ENCODE data around the gene TPCN2. TPM values are rescaled to one million over a fixed set of nuclear protein-coding genes. Genes with fewer than 3 reads are reported as not detected.

TPCN2 gene
- total RNA-seq, 1 donor from 2014 or later = 9.5 TPM

- FAIRE-seq (no peak), DNase-seq (ENCODE audit: low read depth) (peak; percentile 89)
- H3K4me1 ChIP-seq (ENCODE audit: insufficient read depth, low read length) = peaks cover 32% of the 10 kb centered on the region
These were observed 8.0 kb upstream of the TPCN2 start for GRCh38 chr11:69040581-69041260.

DNA sequence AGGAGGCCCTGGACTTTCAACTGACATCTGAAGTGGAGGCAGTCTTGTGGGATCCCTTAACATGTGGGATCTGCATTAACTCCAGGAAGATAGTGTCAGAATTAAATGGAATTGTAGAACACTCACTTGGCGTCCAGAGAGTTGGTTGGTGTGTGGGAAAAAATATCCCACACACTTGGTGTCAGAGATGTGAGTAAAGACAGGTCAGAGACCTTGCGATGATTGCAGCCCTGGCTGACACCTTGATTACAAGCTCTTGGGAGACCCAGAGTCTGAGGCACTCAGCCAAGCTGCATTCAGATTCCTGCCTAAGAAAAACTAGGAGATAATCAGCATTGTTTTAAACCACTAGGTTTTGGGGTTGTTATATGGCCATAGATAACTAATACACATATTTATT lies 7.2 kb upstream of the TPCN2 start:
- Mint-ChIP-seq H3K36me3 (ENCODE audit: low read depth, unreplicated experiment) (no peaks in the 10 kb centered on the region), H3K4me3 (ENCODE audit: unreplicated experiment) (no peak overlapping the region), H3K27me3 (ENCODE audit: low read depth, unreplicated experiment) (no peaks in the 10 kb centered on the region), H3K9me3 (ENCODE audit: unreplicated experiment) (no peaks in the 10 kb centered on the region), H3K4me1 (ENCODE audit: low read depth, unreplicated experiment) (peaks cover 22% of the 10 kb centered on the region), H3K27ac (ENCODE audit: unreplicated experiment) (no peak overlapping the region)
- no peak overlapping the region for H3K9ac ChIP-seq (ENCODE audit: low read length)
- H2AFZ ChIP-seq (ENCODE audit: low read depth, low read length) = no peak overlapping the region
- no peak overlapping the region for H3K4me3 ChIP-seq (ENCODE audit: insufficient read depth, low read depth, low read length)
- H3K4me1 ChIP-seq (ENCODE audit: insufficient read depth, low read length) = peaks cover 28% of the 10 kb centered on the region
- FAIRE-seq = no peak
- H3K9me3 ChIP-seq (ENCODE audit: insufficient read depth, low read depth, low read length) = no peaks in the 10 kb centered on the region
- no peaks in the 10 kb centered on the region for H3K36me3 ChIP-seq (ENCODE audit: insufficient read depth, low read length)
- peak overlapping the region; percentile 62 for H3K4me2 ChIP-seq (ENCODE audit: low read length)
- H3K27me3 ChIP-seq (ENCODE audit: insufficient read depth, low read length) = no peaks in the 10 kb centered on the region
- no peaks in the 10 kb centered on the region for H3K79me2 ChIP-seq (ENCODE audit: insufficient read depth, low read length)
- peak; percentile 52 for DNase-seq (ENCODE audit: low read depth)
- peak overlapping the region; percentile 65 for H3K27ac ChIP-seq (ENCODE audit: low read depth, low read length)
- H4K20me1 ChIP-seq (ENCODE audit: insufficient read depth, low read length) = no peaks in the 10 kb centered on the region
- TF ChIP-seq, protein P1, sequence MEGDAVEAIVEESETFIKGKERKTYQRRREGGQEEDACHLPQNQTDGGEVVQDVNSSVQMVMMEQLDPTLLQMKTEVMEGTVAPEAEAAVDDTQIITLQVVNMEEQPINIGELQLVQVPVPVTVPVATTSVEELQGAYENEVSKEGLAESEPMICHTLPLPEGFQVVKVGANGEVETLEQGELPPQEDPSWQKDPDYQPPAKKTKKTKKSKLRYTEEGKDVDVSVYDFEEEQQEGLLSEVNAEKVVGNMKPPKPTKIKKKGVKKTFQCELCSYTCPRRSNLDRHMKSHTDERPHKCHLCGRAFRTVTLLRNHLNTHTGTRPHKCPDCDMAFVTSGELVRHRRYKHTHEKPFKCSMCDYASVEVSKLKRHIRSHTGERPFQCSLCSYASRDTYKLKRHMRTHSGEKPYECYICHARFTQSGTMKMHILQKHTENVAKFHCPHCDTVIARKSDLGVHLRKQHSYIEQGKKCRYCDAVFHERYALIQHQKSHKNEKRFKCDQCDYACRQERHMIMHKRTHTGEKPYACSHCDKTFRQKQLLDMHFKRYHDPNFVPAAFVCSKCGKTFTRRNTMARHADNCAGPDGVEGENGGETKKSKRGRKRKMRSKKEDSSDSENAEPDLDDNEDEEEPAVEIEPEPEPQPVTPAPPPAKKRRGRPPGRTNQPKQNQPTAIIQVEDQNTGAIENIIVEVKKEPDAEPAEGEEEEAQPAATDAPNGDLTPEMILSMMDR (IDR thresholded peaks at IDR 0.05; ENCODE audit: insufficient read depth, low read depth, low read length) = no peak
- no peak for TF ChIP-seq EZH2 (IDR thresholded peaks at IDR 0.05; ENCODE audit: insufficient read depth, low read length)

More at GRCh38 chr11:69040581-69041260, 8.0 kb upstream of the TPCN2 start:
- Mint-ChIP-seq H3K27me3 (ENCODE audit: low read depth, unreplicated experiment) (no peaks in the 10 kb centered on the region), H3K27ac (ENCODE audit: unreplicated experiment) (peak overlapping the region; percentile 38), H3K9me3 (ENCODE audit: unreplicated experiment) (no peaks in the 10 kb centered on the region), H3K4me3 (ENCODE audit: unreplicated experiment) (no peak overlapping the region), H3K4me1 (ENCODE audit: low read depth, unreplicated experiment) (peaks cover 24% of the 10 kb centered on the region), H3K36me3 (ENCODE audit: low read depth, unreplicated experiment) (no peaks in the 10 kb centered on the region)
- Histone ChIP-seq H3K27me3 (ENCODE audit: insufficient read depth, low read length) (no peaks in the 10 kb centered on the region), H3K36me3 (ENCODE audit: insufficient read depth, low read length) (no peaks in the 10 kb centered on the region), H4K20me1 (ENCODE audit: insufficient read depth, low read length) (no peaks in the 10 kb centered on the region), H3K9ac (ENCODE audit: low read length) (peak overlapping the region; percentile 40), H2AFZ (ENCODE audit: low read depth, low read length) (no peak overlapping the region), H3K79me2 (ENCODE audit: insufficient read depth, low read length) (no peaks in the 10 kb centered on the region), H3K9me3 (ENCODE audit: insufficient read depth, low read depth, low read length) (no peaks in the 10 kb centered on the region), H3K27ac (ENCODE audit: low read depth, low read length) (peak overlapping the region; percentile 65), H3K4me2 (ENCODE audit: low read length) (peak overlapping the region; percentile 62), H3K4me3 (ENCODE audit: insufficient read depth, low read depth, low read length) (no peak overlapping the region)
- no peak for TF ChIP-seq EZH2 (IDR thresholded peaks at IDR 0.05; ENCODE audit: insufficient read depth, low read length)
- TF ChIP-seq, protein P1 (IDR thresholded peaks at IDR 0.05; ENCODE audit: insufficient read depth, low read depth, low read length) = no peak
